CD4-positive, alpha-beta memory T cell (primary cell): ENCODE data around the gene CISH. TPM values are rescaled to one million over a fixed set of nuclear protein-coding genes. Genes with fewer than 3 reads are reported as not detected.

Source experiments
- CTCF ChIA-PET: fragments of 350-600 bp; sonication (Branson Sonifier 250); formaldehyde crosslinking; loops from one replicate; lab custom pipeline; 2021; ENCODE audit warnings: inconsistent platforms; ENCODE audit not compliant: partially characterized antibody; lab: Charles Lee
- POLR2A ChIA-PET: fragments of 350-600 bp; sonication (Branson Sonifier 250); formaldehyde crosslinking; loops from one replicate; lab custom pipeline; 2021; ENCODE audit not compliant: partially characterized antibody; lab: Charles Lee
- DNase-seq, 5 donors: peaks; one replicate each; pipeline versions ENCODE4 v3.0.0 to v3.0.0-alpha.2; 2020 to 2022; ENCODE audit warnings: mixed read lengths in 1 of 5
- H3K27ac ChIP-seq: one replicate; pipeline ENCODE4 v1.7.0; 2013; ENCODE audit warnings: low read depth, low read length
- H3K27me3 ChIP-seq: 2 replicates; pipeline ENCODE4 v1.7.0; 2013; ENCODE audit warnings: mild to moderate bottlenecking, low read length, moderate library complexity; ENCODE audit not compliant: insufficient read depth
- H3K36me3 ChIP-seq: 2 replicates; pipeline ENCODE4 v1.7.0; 2013; ENCODE audit warnings: mild to moderate bottlenecking, low read length, moderate library complexity; ENCODE audit not compliant: insufficient read depth
- H3K4me1 ChIP-seq: 2 replicates; pipeline ENCODE4 v1.7.0; 2013; ENCODE audit warnings: mild to moderate bottlenecking, low read length, moderate library complexity; ENCODE audit not compliant: insufficient read depth
- H3K4me3 ChIP-seq, 2 donors: one replicate each; pipeline ENCODE4 v1.7.0; 2013; ENCODE audit warnings: low read length in 2 of 2, mild to moderate bottlenecking in 1 of 2
- H3K9me3 ChIP-seq, 2 donors: one replicate each; pipeline ENCODE4 v1.7.0; 2013; ENCODE audit warnings: low read length in 2 of 2, control low read depth in 1 of 2; ENCODE audit not compliant: control insufficient read depth in 1 of 2
- H3K27ac Mint-ChIP-seq, 7 donors: one replicate each; pipeline ENCODE4 v1.8.0; 2020 to 2021; ENCODE audit warnings: mixed read lengths in 7 of 7, mild to moderate bottlenecking in 6 of 7, inconsistent platforms in 3 of 7, moderate library complexity in 3 of 7
- H3K27me3 Mint-ChIP-seq, 2 donors: one replicate each; pipeline ENCODE4 v1.8.0; 2020 to 2021; ENCODE audit warnings: mixed read lengths in 2 of 2
- H3K36me3 Mint-ChIP-seq, 2 donors: one replicate each; pipeline ENCODE4 v1.8.0; 2020 to 2021; ENCODE audit warnings: mixed read lengths in 2 of 2, inconsistent platforms in 1 of 2, mild to moderate bottlenecking in 1 of 2
- H3K4me1 Mint-ChIP-seq, 4 donors: one replicate each; pipeline ENCODE4 v1.8.0; 2020 to 2021; ENCODE audit warnings: mixed read lengths in 4 of 4, mild to moderate bottlenecking in 1 of 4
- H3K4me3 Mint-ChIP-seq, 8 donors: one replicate each; pipeline ENCODE4 v1.8.0; 2020 to 2021; ENCODE audit warnings: mixed read lengths in 8 of 8, mild to moderate bottlenecking in 7 of 8, moderate library complexity in 6 of 8, inconsistent platforms in 3 of 8
- H3K9me3 Mint-ChIP-seq, 8 donors: one replicate each; pipeline ENCODE4 v1.8.0; 2020 to 2021; ENCODE audit warnings: mixed read lengths in 8 of 8, mild to moderate bottlenecking in 5 of 8, inconsistent platforms in 3 of 8, moderate library complexity in 1 of 8
- intact Hi-C: fragments of 100-400 bp; cut with micrococcal nuclease; formaldehyde crosslinking; loops from one replicate; pipeline ENCODE4 v1.15.1; 2023
- polyA plus RNA-seq, 2 donors: library from polyadenylated mRNA; unstranded; fragments of 300-500 nt; fragmentation: Illumina TruSeq; gene quantifications; one replicate each; pipeline ENCODE4 v1.2.3, GENCODE V29; 2021
- total RNA-seq, 2 experiments: library from RNA; stranded (reverse); gene quantifications; one replicate each; pipeline ENCODE4 v1.2.3, GENCODE V29; 2021

Gene CISH
- total and polyA plus RNA-seq, 4 experiments from 2014 or later = 14.7 to 248 (median 53.6) TPM

DNA sequence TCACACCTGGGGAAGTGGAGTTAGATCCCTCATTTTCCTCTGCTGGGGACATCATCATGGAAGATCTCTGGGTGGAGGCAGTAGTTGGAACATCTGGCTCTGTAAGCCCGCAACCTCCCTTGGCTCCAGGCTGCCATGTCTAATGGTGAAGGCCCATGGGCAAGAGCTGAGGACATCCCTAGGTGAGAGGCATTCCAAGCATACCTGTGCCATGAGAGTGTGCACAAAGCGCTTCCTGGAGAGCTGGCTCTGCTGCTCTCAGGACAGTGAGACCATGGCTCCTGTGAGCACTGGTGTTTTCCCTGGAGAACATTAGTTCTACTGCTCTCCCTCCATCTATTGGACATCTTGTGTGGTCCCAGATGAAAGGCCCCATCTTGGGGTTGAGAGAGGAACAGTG is 13.1 kb upstream of the CISH start:
- Mint-ChIP-seq H3K4me3 (peak overlapping the region; percentile 52 to 83 (median 72)), H3K36me3 (peaks cover 0 to 43% of the 10 kb centered on the region in 2 donors), H3K27ac (peak overlapping the region in 6 of 7 donors; percentile 85 to 92 (median 91)), H3K27me3 (no peaks in the 10 kb centered on the region), H3K9me3 (no peaks in the 10 kb centered on the region), H3K4me1 (peaks cover 67 to 97% (median 83%) of the 10 kb centered on the region in 4 donors)
- Histone ChIP-seq H3K4me3 (peak overlapping the region in 1 of 2 donors; percentile 47), H3K36me3 (peaks cover 5% of the 10 kb centered on the region), H3K4me1 (peaks cover 99% of the 10 kb centered on the region), H3K27ac (peak overlapping the region; percentile 47), H3K27me3 (no peaks in the 10 kb centered on the region), H3K9me3 (no peaks in the 10 kb centered on the region)
- CTCF ChIA-PET = interaction anchor here (1.1 to 18.9 kb wide), 4 partner anchors 10 to 82 kb away, joined by 3 to 375 read pairs (median 16); partner anchors contain the start of gene MAPKAPK3
- intact Hi-C loops = no loop called here
- POLR2A ChIA-PET = interaction anchor here (1.3 to 3.3 kb wide), 6 partner anchors 9 to 32 kb away, joined by 4 to 11 read pairs (median 4); partner anchors contain the start of gene CISH
- DNase-seq = no peak

DNA sequence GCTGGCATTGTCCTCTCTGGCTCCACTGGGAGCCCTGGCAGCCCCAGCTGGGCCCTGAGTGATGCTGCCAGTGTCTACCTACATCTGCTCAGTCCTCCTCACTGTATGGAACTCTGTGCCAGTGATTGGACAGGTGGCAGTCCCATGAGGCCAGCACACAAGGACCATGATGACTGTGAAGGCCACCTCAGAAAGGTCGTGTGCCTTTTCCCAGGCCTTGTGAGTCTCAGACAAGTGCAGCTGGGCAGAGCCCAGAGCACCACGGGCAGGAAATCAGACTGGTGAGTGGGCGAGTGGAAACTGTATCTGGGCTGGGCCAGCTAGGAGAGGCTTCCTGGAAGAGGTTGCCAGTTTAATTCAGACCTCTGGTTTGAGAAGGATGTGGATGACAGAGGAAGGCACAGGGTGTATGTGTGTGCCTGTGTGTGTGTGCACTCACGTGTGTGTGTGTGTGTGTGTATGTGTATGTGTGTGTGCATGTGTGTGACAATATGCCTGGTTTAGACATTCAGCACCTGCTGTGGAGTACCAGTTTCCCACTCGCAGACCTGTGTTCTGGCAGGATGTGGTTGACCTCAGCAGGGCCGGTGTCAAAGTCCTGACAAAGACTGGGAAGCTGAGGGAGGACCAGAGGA is 12.4 kb upstream of the CISH start:
- no peaks in the 10 kb centered on the region for H3K9me3 Mint-ChIP-seq
- peak in 4 of 5 donors; percentile 40 to 53 (median 50) for DNase-seq
- Histone ChIP-seq H3K27ac (peak overlapping the region; percentile 47), H3K27me3 (no peaks in the 10 kb centered on the region), H3K4me1 (peaks cover 99% of the 10 kb centered on the region), H3K9me3 (no peaks in the 10 kb centered on the region), H3K4me3 (peak overlapping the region in 1 of 2 donors; percentile 47), H3K36me3 (peaks cover 4% of the 10 kb centered on the region)
- H3K27me3 Mint-ChIP-seq = no peaks in the 10 kb centered on the region
- H3K36me3 Mint-ChIP-seq = peaks cover 0 to 41% of the 10 kb centered on the region in 2 donors
- H3K27ac Mint-ChIP-seq = peak overlapping the region; percentile 85 to 92 (median 91)
- peaks cover 69 to 97% (median 87%) of the 10 kb centered on the region in 4 donors for H3K4me1 Mint-ChIP-seq
- CTCF ChIA-PET = interaction anchor here (1.1 to 18.9 kb wide), 5 partner anchors 9 to 82 kb away, joined by 3 to 375 read pairs (median 8); partner anchors contain the start of gene MAPKAPK3
- H3K4me3 Mint-ChIP-seq = peak overlapping the region; percentile 60 to 83 (median 73)
- intact Hi-C loops = no loop called here
- POLR2A ChIA-PET = interaction anchor here (0.6 to 3.3 kb wide), 9 partner anchors 8 to 55 kb away, joined by 3 to 11 read pairs (median 4); partner anchors contain the start of genes CISH and HEMK1

DNA sequence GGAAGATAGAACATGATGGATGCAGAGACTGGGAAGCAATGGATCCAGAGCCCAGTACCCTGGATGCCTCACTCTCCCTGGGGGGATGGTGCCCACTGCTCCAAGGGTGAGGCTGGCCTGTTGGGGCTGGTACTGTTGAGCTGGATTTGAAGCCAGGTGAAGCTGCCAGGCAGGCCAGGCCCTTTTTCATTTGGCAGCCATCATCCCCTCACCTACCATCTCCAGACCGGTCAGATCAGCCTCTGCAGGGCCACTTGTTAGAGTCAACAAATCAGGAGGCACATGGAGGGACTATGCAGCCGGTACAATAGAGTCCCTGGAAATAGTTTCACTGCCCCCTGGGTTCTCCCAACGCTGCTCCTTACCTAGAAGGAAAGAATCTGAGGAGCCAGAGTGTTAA is 11.3 kb upstream of the CISH start:
- no peak for DNase-seq
- ChIA-PET POLR2A (interaction anchor here (1.3 to 3.3 kb wide), 3 partner anchors 9 to 54 kb away, joined by 4 to 11 read pairs (median 10); partner anchors contain the start of gene HEMK1), CTCF (interaction anchor here (1.0 to 18.9 kb wide), 8 partner anchors 8 to 349 kb away, joined by 3 to 375 read pairs (median 4); partner anchors contain the start of gene MAPKAPK3)
- peak overlapping the region in 2 of 8 donors; percentile 31 to 80 for H3K4me3 Mint-ChIP-seq
- H3K27ac Mint-ChIP-seq = peak overlapping the region; percentile 71 to 91 (median 90)
- Histone ChIP-seq H3K36me3 (no peaks in the 10 kb centered on the region), H3K27ac (peak overlapping the region; percentile 47), H3K27me3 (no peaks in the 10 kb centered on the region), H3K9me3 (no peaks in the 10 kb centered on the region), H3K4me1 (peaks cover 99% of the 10 kb centered on the region), H3K4me3 (no peak overlapping the region)
- no peaks in the 10 kb centered on the region for H3K9me3 Mint-ChIP-seq
- peaks cover 0 to 37% of the 10 kb centered on the region in 2 donors for H3K36me3 Mint-ChIP-seq
- intact Hi-C loops = no loop called here
- peaks cover 66 to 97% (median 84%) of the 10 kb centered on the region in 4 donors for H3K4me1 Mint-ChIP-seq
- no peaks in the 10 kb centered on the region for H3K27me3 Mint-ChIP-seq

DNA sequence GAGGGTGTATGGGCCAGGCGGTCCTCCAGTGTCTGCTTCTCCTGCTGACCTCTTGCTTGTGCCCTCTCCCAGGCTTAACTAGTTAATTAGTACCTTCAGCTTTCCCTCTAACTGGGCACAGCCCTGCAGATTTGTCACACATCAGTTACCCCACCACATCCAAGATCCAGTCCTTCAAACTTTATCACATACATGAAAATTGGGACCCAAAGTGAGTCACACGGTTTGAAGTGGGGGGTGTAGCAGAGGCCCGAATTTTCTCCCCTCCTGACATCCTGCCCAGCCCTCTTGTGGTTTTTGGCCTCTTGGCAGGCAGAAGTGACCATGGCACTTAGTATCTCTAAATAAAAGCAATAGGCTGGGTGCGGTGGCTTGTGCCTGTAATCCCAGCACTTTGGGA is 9.2 kb upstream of the CISH start:
- H3K9me3 ChIP-seq = no peaks in the 10 kb centered on the region
- peak overlapping the region; percentile 89 for H3K27ac ChIP-seq
- CTCF ChIA-PET = interaction anchor here (1.0 to 24.7 kb wide), 7 partner anchors 8 to 47 kb away, joined by 3 to 996 read pairs (median 3); partner anchors contain the start of genes C3orf18, CISH and HEMK1
- Mint-ChIP-seq H3K4me1 (peaks cover 61 to 87% (median 77%) of the 10 kb centered on the region in 4 donors), H3K27ac (peak overlapping the region; percentile 88 to 94 (median 91)), H3K36me3 (peaks cover 0 to 38% of the 10 kb centered on the region in 2 donors), H3K27me3 (no peaks in the 10 kb centered on the region), H3K4me3 (peak overlapping the region in 7 of 8 donors; percentile 73 to 95 (median 91)), H3K9me3 (no peaks in the 10 kb centered on the region)
- peak overlapping the region in 1 of 2 donors; percentile 27 for H3K4me3 ChIP-seq
- H3K36me3 ChIP-seq = no peaks in the 10 kb centered on the region
- peaks cover 87% of the 10 kb centered on the region for H3K4me1 ChIP-seq
- intact Hi-C loops = no loop called here
- no peak for DNase-seq
- POLR2A ChIA-PET = interaction anchor here (1.2 to 26.0 kb wide), 8 partner anchors 9 to 46 kb away, joined by 3 to 1072 read pairs (median 9); partner anchors contain the start of genes C3orf18, CISH and HEMK1
- no peaks in the 10 kb centered on the region for H3K27me3 ChIP-seq

GRCh38 chr3:50620420-50620819 is 8.8 kb upstream of the CISH start:
- peak overlapping the region in 1 of 2 donors; percentile 27 for H3K4me3 ChIP-seq
- H3K27me3 ChIP-seq = no peaks in the 10 kb centered on the region
- no peak for DNase-seq
- Mint-ChIP-seq H3K36me3 (peaks cover 0 to 38% of the 10 kb centered on the region in 2 donors), H3K4me1 (peaks cover 61 to 85% (median 76%) of the 10 kb centered on the region in 4 donors), H3K4me3 (peak overlapping the region; percentile 68 to 95 (median 90)), H3K27ac (peak overlapping the region; percentile 88 to 94 (median 91)), H3K9me3 (no peaks in the 10 kb centered on the region), H3K27me3 (no peaks in the 10 kb centered on the region)
- intact Hi-C loops = no loop called here
- H3K4me1 ChIP-seq = peaks cover 87% of the 10 kb centered on the region
- POLR2A ChIA-PET = interaction anchor here (0.9 to 26.0 kb wide), 11 partner anchors 9 to 765 kb away, joined by 3 to 1072 read pairs (median 5); partner anchors contain the start of genes C3orf18, CISH, HEMK1 and MANF
- no peaks in the 10 kb centered on the region for H3K36me3 ChIP-seq
- peak overlapping the region; percentile 89 for H3K27ac ChIP-seq
- CTCF ChIA-PET = interaction anchor here (0.8 to 24.7 kb wide), 10 partner anchors 9 to 1049 kb away, joined by 3 to 996 read pairs (median 4); partner anchors contain the start of genes C3orf18 and HEMK1
- no peaks in the 10 kb centered on the region for H3K9me3 ChIP-seq

DNA sequence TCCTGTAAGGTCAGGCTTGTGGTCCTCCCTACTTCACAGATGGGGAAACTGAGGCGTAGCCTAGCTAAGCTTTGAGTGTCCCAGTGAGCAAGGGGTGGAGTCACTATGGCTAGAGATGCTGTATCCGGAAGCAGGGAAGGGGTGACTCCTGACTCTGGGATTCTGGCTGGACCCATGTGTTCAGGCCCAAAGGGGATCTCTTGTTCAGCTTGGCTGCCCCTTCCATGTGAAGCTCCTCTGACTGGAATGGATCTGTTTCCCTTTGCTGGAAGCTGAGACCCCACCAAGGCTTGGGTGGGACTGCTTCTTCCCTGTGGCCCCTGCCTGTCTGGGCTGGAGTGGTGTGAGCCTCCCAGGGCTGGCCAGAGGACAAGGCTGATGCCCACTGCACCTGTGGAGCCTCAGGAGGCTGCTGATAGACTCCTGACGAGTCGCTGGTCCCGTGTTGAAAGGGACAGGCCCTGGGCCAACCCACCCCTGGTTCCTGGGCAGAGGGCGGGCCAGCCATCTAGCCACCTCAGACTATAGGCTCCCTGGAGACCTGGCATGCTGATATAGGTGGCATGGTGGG is 6.4 kb upstream of the CISH start:
- CTCF ChIA-PET = interaction anchor here (1.1 to 24.7 kb wide), 5 partner anchors 10 to 768 kb away, joined by 4 to 996 read pairs (median 43); partner anchors contain the start of genes C3orf18, HEMK1 and MANF
- H3K36me3 Mint-ChIP-seq = peaks cover 0 to 27% of the 10 kb centered on the region in 2 donors
- DNase-seq = no peak
- Histone ChIP-seq H3K27me3 (no peaks in the 10 kb centered on the region), H3K27ac (peak overlapping the region; percentile 89), H3K4me3 (peak overlapping the region; percentile 65 to 89), H3K36me3 (no peaks in the 10 kb centered on the region), H3K9me3 (no peaks in the 10 kb centered on the region), H3K4me1 (peaks cover 84% of the 10 kb centered on the region)
- H3K27ac Mint-ChIP-seq = peak overlapping the region; percentile 88 to 94 (median 90)
- POLR2A ChIA-PET = interaction anchor here (0.6 to 26.0 kb wide), 12 partner anchors 10 to 768 kb away, joined by 3 to 1072 read pairs (median 21); partner anchors contain the start of genes C3orf18, HEMK1 and MANF
- peak overlapping the region; percentile 85 to 95 (median 92) for H3K4me3 Mint-ChIP-seq
- intact Hi-C loops = loop anchor here (1.0 to 2.0 kb wide), 6 partner anchors 353 to 1053 kb away; partner anchors contain the start of genes DCAF1 and TEX264
- H3K4me1 Mint-ChIP-seq = peaks cover 50 to 82% (median 66%) of the 10 kb centered on the region in 4 donors
- no peaks in the 10 kb centered on the region for H3K27me3 Mint-ChIP-seq
- no peaks in the 10 kb centered on the region for H3K9me3 Mint-ChIP-seq
